Common myeloid progenitor, CD34-positive (primary cell): Measurements from ENCODE around the gene CLASRP.

Experiments
- CTCF ChIA-PET: fragments of 350-600 bp; sonication (Branson Sonifier 250); formaldehyde crosslinking; loops from one replicate; lab custom pipeline; 2021; ENCODE audit warnings: antibody characterized with exemption; lab: Charles Lee
- POLR2A ChIA-PET: fragments of 350-600 bp; sonication (Branson Sonifier 250); formaldehyde crosslinking; loops from one replicate; lab custom pipeline; 2021; ENCODE audit warnings: antibody characterized with exemption; lab: Charles Lee
- DNase-seq, 3 donors: peaks; one replicate each; pipeline versions ENCODE4 v3.0.0 to v3.0.0-alpha.2; 2013
- H3K27ac ChIP-seq, 2 experiments: 1 replicate in 1 of 2; 2 replicates in 1 of 2; pipeline ENCODE4 v1.7.0; 2013; ENCODE audit warnings: inconsistent platforms in 2 of 2, low read length in 2 of 2, mild to moderate bottlenecking in 2 of 2, low read depth in 1 of 2, moderate library complexity in 1 of 2; ENCODE audit not compliant: severe bottlenecking in 2 of 2, insufficient read depth in 1 of 2, poor library complexity in 1 of 2
- H3K27me3 ChIP-seq, 5 experiments: replicated peaks in 2 of 5; 1 replicate in 3 of 5; 2 replicates in 2 of 5; pipeline versions ENCODE4 v1.6.1 to v1.7.0; 2013; ENCODE audit warnings: low read length in 4 of 5, mild to moderate bottlenecking in 2 of 5, moderate library complexity in 2 of 5, inconsistent platforms in 1 of 5; ENCODE audit not compliant: insufficient read depth in 5 of 5, control insufficient read depth in 4 of 5
- H3K36me3 ChIP-seq, 4 experiments: 1 replicate in 2 of 4; 2 replicates in 2 of 4; pipeline versions ENCODE4 v1.6.1 to v1.7.0; 2013; ENCODE audit warnings: low read length in 3 of 4, control low read depth in 1 of 4, mild to moderate bottlenecking in 1 of 4; ENCODE audit not compliant: control insufficient read depth in 4 of 4, insufficient read depth in 4 of 4
- H3K4me1 ChIP-seq, 4 experiments: 1 replicate in 3 of 4; 2 replicates in 1 of 4; pipeline versions ENCODE4 v1.6.1 to v1.7.1; 2013; ENCODE audit warnings: low read length in 3 of 4, mild to moderate bottlenecking in 3 of 4, control low read depth in 1 of 4, inconsistent platforms in 1 of 4, moderate library complexity in 1 of 4; ENCODE audit not compliant: control insufficient read depth in 4 of 4, insufficient read depth in 4 of 4; ENCODE audit errors: control extremely low read depth in 1 of 4
- H3K4me3 ChIP-seq, 7 experiments: 1 replicate in 4 of 7; 2 replicates in 3 of 7; pipeline versions ENCODE4 v1.5.1 to v1.7.0; 2013; ENCODE audit warnings: mild to moderate bottlenecking in 7 of 7, low read length in 6 of 7, moderate library complexity in 6 of 7, inconsistent platforms in 2 of 7, low read depth in 2 of 7, control low read depth in 1 of 7; ENCODE audit not compliant: insufficient read depth in 4 of 7, control insufficient read depth in 1 of 7; ENCODE audit errors: extremely low read depth in 1 of 7
- H3K9me3 ChIP-seq, 5 experiments: 1 replicate in 4 of 5; 2 replicates in 1 of 5; pipeline versions ENCODE4 v1.6.1 to v1.7.1; 2013; ENCODE audit warnings: low read length in 4 of 5, mild to moderate bottlenecking in 2 of 5, inconsistent platforms in 1 of 5, low read depth in 1 of 5, moderate library complexity in 1 of 5; ENCODE audit not compliant: control insufficient read depth in 4 of 5, insufficient read depth in 2 of 5; ENCODE audit errors: control extremely low read depth in 1 of 5
- WGBS: methylation state at CpG from one replicate; pipeline ENCODE4 v1.1.5; 2013; ENCODE audit not compliant: insufficient coverage; 5-methylcytosine and 5-hydroxymethylcytosine counted together

CLASRP gene

GRCh38 chr19:45090606-45091005, 51.8 kb downstream of the CLASRP start:
- no peak overlapping the region for H3K4me3 ChIP-seq
- no peak overlapping the region for H3K27ac ChIP-seq
- CTCF ChIA-PET, result interaction anchor here (0.6 to 5.3 kb wide), 5 partner anchors 28 to 47 kb away, joined by 3 to 25 read pairs (median 3); no protein-coding TSS in a partner anchor
- WGBS, result no CpG with 5 or more reads among the region's 5 CpGs
- peaks cover 6 to 52% (median 38%) of the 10 kb centered on the region in 4 experiments for H3K4me1 ChIP-seq
- no peaks in the 10 kb centered on the region for H3K9me3 ChIP-seq
- peaks cover 0 to 29% (median 12%) of the 10 kb centered on the region in 4 experiments for H3K36me3 ChIP-seq
- DNase-seq, result no peak
- POLR2A ChIA-PET, result no interaction called here
- no peaks in the 10 kb centered on the region for H3K27me3 ChIP-seq

GRCh38 chr19:45091031-45091923, 52.4 kb downstream of the CLASRP start:
- Histone ChIP-seq H3K27ac (peak overlapping the region; percentile 56 to 99), H3K9me3 (no peaks in the 10 kb centered on the region), H3K4me1 (peaks cover 6 to 52% (median 38%) of the 10 kb centered on the region in 4 experiments), H3K36me3 (peaks cover 0 to 31% (median 13%) of the 10 kb centered on the region in 4 experiments), H3K4me3 (peak overlapping the region in 6 of 7 experiments; percentile 84 to 96 (median 93)), H3K27me3 (no peaks in the 10 kb centered on the region)
- ChIA-PET POLR2A (interaction anchor here (0.7 to 1.8 kb wide), 5 partner anchors 12 to 1530 kb away, joined by 3 to 9 read pairs (median 5); partner anchors contain the start of genes GEMIN7 and TRAPPC6A), CTCF (interaction anchor here (0.8 to 5.3 kb wide), 9 partner anchors 12 to 39 kb away, joined by 3 to 25 read pairs (median 7); no protein-coding TSS in a partner anchor)
- DNase-seq, result peak; percentile 98 to 99 (median 99)
- WGBS, result 46% methylated on average over 53 of the region's 64 CpGs

- Histone ChIP-seq H3K27me3 (no peaks in the 10 kb centered on the region), H3K4me1 (peaks cover 6 to 40% (median 30%) of the 10 kb centered on the region in 4 experiments), H3K27ac (peak within 1 kb of the TSS; percentile 99), H3K36me3 (peaks cover 0 to 31% (median 11%) of the 10 kb centered on the region in 4 experiments), H3K9me3 (no peaks in the 10 kb centered on the region), H3K4me3 (peak within 1 kb of the TSS; percentile 84 to 97 (median 94))
- DNase-seq, result peak; percentile 98 to 99 (median 98)
- WGBS, result 0% methylated on average over 102 of the region's 103 CpGs
- ChIA-PET POLR2A (interaction anchor here (0.6 to 1.8 kb wide), 3 partner anchors 14 to 74 kb away, joined by 3 to 6 read pairs (median 4); partner anchors contain the start of gene GEMIN7), CTCF (interaction anchor here (1.1 to 5.3 kb wide), 9 partner anchors 10 to 303 kb away, joined by 3 to 25 read pairs (median 7); no protein-coding TSS in a partner anchor)
Measured at GRCh38 chr19:45092747-45093678, 54.2 kb downstream of the CLASRP start, which contains the start of gene PPP1R37. PPP1R37 (plus strand) TSS chr19:45093179; CDS start chr19:45093326, 147 bp downstream.

- peak overlapping the region; percentile 99 for H3K27ac ChIP-seq
- WGBS, result 90% methylated on average over 4 of the region's 9 CpGs
- no peaks in the 10 kb centered on the region for H3K9me3 ChIP-seq
- CTCF ChIA-PET, result interaction anchor here (5.3 kb wide), 1 partner anchor 32 kb away, joined by 25 read pairs; no protein-coding TSS in a partner anchor
- peak overlapping the region in 6 of 7 experiments; percentile 84 to 96 (median 93) for H3K4me3 ChIP-seq
- no peaks in the 10 kb centered on the region for H3K27me3 ChIP-seq
- POLR2A ChIA-PET, result no interaction called here
- H3K4me1 ChIP-seq, result peaks cover 4 to 40% (median 24%) of the 10 kb centered on the region in 4 experiments
- H3K36me3 ChIP-seq, result peaks cover 0 to 27% (median 12%) of the 10 kb centered on the region in 4 experiments
- no peak for DNase-seq
Measured at GRCh38 chr19:45094137-45094536, 55.3 kb downstream of the CLASRP start.

- DNase-seq, result no peak
- Histone ChIP-seq H3K4me1 (peaks cover 4 to 40% (median 24%) of the 10 kb centered on the region in 4 experiments), H3K27ac (no peak overlapping the region), H3K9me3 (no peaks in the 10 kb centered on the region), H3K4me3 (peak overlapping the region in 1 of 7 experiments; percentile 88), H3K36me3 (peaks cover 0 to 31% (median 12%) of the 10 kb centered on the region in 4 experiments), H3K27me3 (no peaks in the 10 kb centered on the region)
- CTCF ChIA-PET, result interaction anchor here (0.7 kb wide), 1 partner anchor 13 kb away, joined by 3 read pairs; no protein-coding TSS in a partner anchor
- WGBS, result 100% methylated on average over 5 of the region's 5 CpGs
- POLR2A ChIA-PET, result no interaction called here
Measured at GRCh38 chr19:45094707-45095106, 55.9 kb downstream of the CLASRP start.
